Right lobe of liver (tissue), 6 donors: ENCODE results near the gene RPGRIP1L. TPM values are rescaled to one million over a fixed set of nuclear protein-coding genes. Genes with fewer than 3 reads are reported as not detected.

Experiments
- ATAC-seq, 4 donors: fragments of 200-7000 bp; cut with Tn5 transposase; one replicate each; pipeline ENCODE4 v1.9.1; 2020; ENCODE audit warnings: mild to moderate bottlenecking in 4 of 4, moderate library complexity in 4 of 4
- DNase-seq, 3 donors: peaks; one replicate each; pipeline ENCODE4 v3.0.0-alpha.2; 2020
- H3K27ac ChIP-seq, 3 donors: fragments of 200-600 bp; one replicate each; pipeline ENCODE4 v1.8.0; 2022
- H3K27me3 ChIP-seq, 2 donors: fragments of 200-600 bp; one replicate each; pipeline ENCODE4 v1.8.0; 2022
- H3K36me3 ChIP-seq, 4 donors: fragments of 200-600 bp; sonication (generic) in 1 of 4; one replicate each; pipeline versions ENCODE4 v1.5.1 to v1.8.0; 2017 to 2022; ENCODE audit warnings: control low read depth in 1 of 4
- H3K4me1 ChIP-seq, 4 donors: fragments of 200-600 bp; sonication (generic) in 1 of 4; one replicate each; pipeline versions ENCODE4 v1.5.1 to v1.8.0; 2017 to 2022; ENCODE audit warnings: control low read depth in 1 of 4
- H3K4me3 ChIP-seq, 3 donors: fragments of 200-600 bp; one replicate each; pipeline ENCODE4 v1.8.0; 2022
- H3K9me3 ChIP-seq, 4 donors: fragments of 200-600 bp; sonication (generic) in 1 of 4; one replicate each; pipeline versions ENCODE4 v1.5.1 to v1.8.0; 2017 to 2022; ENCODE audit warnings: control low read depth in 1 of 4
- CTCF ChIP-seq, 4 donors: fragments of 200-600 bp in 3 of 4; fragments of 450-650 bp in 1 of 4; IDR thresholded peaks; one replicate each; pipeline versions ENCODE4 v1.5.1 to v1.8.0; 2016 to 2022; ENCODE audit warnings: antibody characterized with exemption in 4 of 4, mild to moderate bottlenecking in 2 of 4
- POLR2A ChIP-seq: fragments of 450-650 bp; IDR thresholded peaks from one replicate; pipeline ENCODE4 v1.6.1; 2017; ENCODE audit warnings: antibody characterized with exemption, mild to moderate bottlenecking
- WGBS: methylation state at CpG from one replicate; pipeline ENCODE4 v1.1.6; 2018; ENCODE audit warnings: low coverage, low lambda C conversion rate; ENCODE audit not compliant: insufficient coverage; ENCODE audit errors: missing lambda C conversion rate; 5-methylcytosine and 5-hydroxymethylcytosine counted together
- intact Hi-C, 2 donors: fragments of 100-400 bp; cut with DNase I; formaldehyde crosslinking; loops; one replicate each; pipeline versions ENCODE4 v1.11.2 to v1.14.1; 2022
- total RNA-seq, 6 experiments: library from RNA; depleted of rRNA in 2 of 6; stranded (reverse); fragments of >200 nt in 2 of 6; fragmentation: NEBNext Ultra II Directional in 3 of 6; extraction: Animal tissue kit (Norgen Biotek cat#: 25700) in 3 of 6; gene quantifications; one replicate each; pipeline versions ENCODE4 v1.1.0 to v1.2.4, GENCODE V29; 2016 to 2023
- donor health status: DM: no; HTN: yes; CAD: no.
- donor health status: DM: no; HTN: no; CAD: no.
- donor health status: DM: no; HTN: no; CAD: no.
- donor health status: DM: no; HTN: yes; CAD: no.
- donor health status: DM: no; HTN: yes; CAD: no.

Gene RPGRIP1L
- total RNA-seq, 6 experiments from 2014 or later, result 0.86 to 2.0 (median 1.3) TPM

- Histone ChIP-seq H3K36me3 (no peaks in the 10 kb centered on the region), H3K4me1 (no peaks in the 10 kb centered on the region), H3K4me3 (no peak overlapping the region), H3K27me3 (no peaks in the 10 kb centered on the region), H3K27ac (no peak overlapping the region), H3K9me3 (no peaks in the 10 kb centered on the region)
- intact Hi-C loops, result no loop called here
- ATAC-seq (no peak), DNase-seq (no peak)
- TF ChIP-seq CTCF (IDR thresholded peaks at IDR 0.05) (no peak), POLR2A (no peak)
- 43% methylated on average over 3 of the region's 3 CpGs for WGBS
These were observed 105.9 kb downstream of the RPGRIP1L start for GRCh38 chr16:53597776-53598175.

- H3K9me3 ChIP-seq, result no peaks in the 10 kb centered on the region
- WGBS, result 83% methylated on average over 3 of the region's 3 CpGs
These were observed 115.5 kb downstream of the RPGRIP1L start for GRCh38 chr16:53588081-53588648.

GRCh38 chr16:53583401-53583800, 120.3 kb downstream of the RPGRIP1L start:
- WGBS, result 91% methylated on average over 2 of the region's 2 CpGs
- Histone ChIP-seq H3K4me1 (no peaks in the 10 kb centered on the region), H3K9me3 (no peaks in the 10 kb centered on the region), H3K27ac (no peak overlapping the region), H3K27me3 (no peaks in the 10 kb centered on the region), H3K36me3 (no peaks in the 10 kb centered on the region), H3K4me3 (no peak overlapping the region)
- intact Hi-C loops, result no loop called here
- ATAC-seq (no peak), DNase-seq (no peak)
- no peak for TF ChIP-seq POLR2A
- TF ChIP-seq CTCF (IDR thresholded peaks at IDR 0.05), result no peak

More at GRCh38 chr16:53588081-53588648, 115.5 kb downstream of the RPGRIP1L start:
- Histone ChIP-seq H3K36me3 (no peaks in the 10 kb centered on the region), H3K27ac (no peak overlapping the region), H3K27me3 (no peaks in the 10 kb centered on the region), H3K4me1 (no peaks in the 10 kb centered on the region), H3K4me3 (no peak overlapping the region)
- intact Hi-C loops, result no loop called here
- no peak for TF ChIP-seq CTCF (IDR thresholded peaks at IDR 0.05)
- TF ChIP-seq POLR2A, result no peak
- DNase-seq (no peak), ATAC-seq (no peak)

- TF ChIP-seq POLR2A, result no peak
- TF ChIP-seq CTCF (IDR thresholded peaks at IDR 0.05), result no peak
- DNase-seq (no peak), ATAC-seq (no peak)
- Histone ChIP-seq H3K27me3 (no peaks in the 10 kb centered on the region), H3K4me3 (no peak overlapping the region), H3K9me3 (no peaks in the 10 kb centered on the region), H3K4me1 (no peaks in the 10 kb centered on the region), H3K36me3 (no peaks in the 10 kb centered on the region), H3K27ac (no peak overlapping the region)
- intact Hi-C loops, result no loop called here
- whole genome bisulfite sequencing, result 71% methylated on average over 2 of the region's 2 CpGs
These were observed 121.9 kb downstream of the RPGRIP1L start for GRCh38 chr16:53581784-53582183.
